Daoy (cell line): ENCODE results near the gene DDB1. TPM values are rescaled to one million over a fixed set of nuclear protein-coding genes. Genes with fewer than 3 reads are reported as not detected.

Experiments used
- DNase-seq: peaks from one replicate; pipeline ENCODE4 v3.0.0-alpha.2; 2015; ENCODE audit warnings: low read depth
- total RNA-seq: library from RNA; depleted of rRNA; stranded (reverse); fragments of >200 nt; shearing (Covaris generic); gene quantifications from 2 replicates; pipeline ENCODE4 v1.2.3, GENCODE V29; 2014

The DDB1 gene
- total RNA-seq, 1 experiment from 2014 or later = 153 TPM

DNA sequence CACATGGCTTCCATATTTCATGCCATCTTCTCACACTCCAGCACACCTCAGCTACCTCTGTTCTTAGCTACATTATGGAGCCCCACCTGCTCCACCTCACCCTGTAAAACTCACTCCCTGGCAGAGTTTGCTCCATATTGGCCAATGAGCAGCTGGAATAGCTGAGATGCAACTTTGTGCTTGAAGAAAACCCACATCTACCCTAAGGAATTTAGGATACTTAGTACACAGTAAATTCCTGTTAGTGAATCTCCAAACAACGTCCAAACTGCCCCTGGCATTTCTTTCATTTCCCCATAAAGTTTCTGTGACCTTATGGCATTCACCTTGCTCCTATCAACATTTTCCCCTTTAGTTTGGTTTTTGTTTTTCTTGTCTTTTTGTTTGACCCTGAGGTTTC is 35.6 kb downstream of the DDB1 start:
- DNase-seq = no peak

DNA sequence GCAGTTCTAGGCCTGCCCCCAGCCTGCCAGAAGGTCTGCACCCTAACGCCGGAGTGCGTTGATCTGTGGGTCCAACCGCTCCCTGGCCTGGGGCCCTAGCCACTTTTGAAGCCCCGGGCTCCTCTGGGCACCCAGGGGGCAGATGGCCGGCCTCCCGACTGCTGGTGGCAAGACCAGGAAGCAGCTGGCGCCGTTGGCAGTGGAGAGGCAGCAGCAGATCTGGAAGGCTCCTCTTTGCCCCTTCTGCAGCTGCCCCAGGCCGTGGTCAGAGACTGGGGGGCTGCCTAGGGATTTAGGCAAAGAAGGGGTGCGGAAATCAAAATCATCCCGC is 37.3 kb downstream of the DDB1 start:
- no peak for DNase-seq

GRCh38 chr11:61294717-61295595 is 37.9 kb downstream of the DDB1 start, which contains the start of gene VWCE:
VWCE (minus strand) TSS chr11:61295316; CDS start chr11:61295037, 279 bp downstream.
- peak; percentile 63 for DNase-seq

DNA sequence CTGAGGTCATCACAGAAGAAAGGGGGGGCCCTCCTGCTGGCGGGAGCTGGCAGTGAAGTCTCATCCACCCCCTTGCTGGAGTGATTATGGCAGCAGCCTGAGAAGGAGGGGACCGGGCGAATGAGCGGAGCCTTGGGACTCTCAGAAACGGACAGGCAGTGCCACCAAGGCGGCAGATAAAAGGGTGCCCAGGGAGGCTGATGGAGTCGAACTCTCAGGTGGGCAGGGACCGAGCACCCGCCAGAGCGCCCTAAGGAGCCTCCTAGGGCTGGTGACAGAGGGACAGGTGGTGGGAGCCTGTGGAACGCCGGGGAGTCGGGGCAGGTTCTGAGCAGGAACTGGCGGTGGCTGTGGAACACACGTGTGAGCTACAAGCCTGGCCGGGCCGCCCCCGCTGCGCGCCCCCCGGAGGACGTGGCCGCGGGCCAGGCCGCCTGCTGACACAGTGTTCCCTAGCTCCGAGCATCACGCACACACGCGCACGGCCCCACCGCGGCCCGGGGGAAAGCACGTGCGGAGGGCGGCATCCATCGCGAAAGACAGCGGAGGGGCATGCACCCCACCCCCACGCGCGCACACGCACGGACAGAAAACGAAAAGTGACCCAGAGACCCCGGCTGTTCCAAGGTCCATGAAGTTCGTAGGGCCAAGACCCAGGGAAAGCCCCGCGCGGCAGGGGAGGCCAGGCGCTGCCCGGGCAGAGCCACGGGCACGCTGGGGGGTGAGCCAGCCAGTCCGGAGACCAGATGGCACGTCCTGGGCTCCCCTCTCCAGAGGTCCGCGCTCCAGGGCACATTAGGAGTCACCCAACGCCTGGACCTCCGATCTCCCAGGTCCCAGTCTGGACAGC is 38.8 kb downstream of the DDB1 start:
- DNase-seq = peak; percentile 51

GRCh38 chr11:61292356-61292755 is 40.5 kb downstream of the DDB1 start:
- DNase-seq = no peak

DNA sequence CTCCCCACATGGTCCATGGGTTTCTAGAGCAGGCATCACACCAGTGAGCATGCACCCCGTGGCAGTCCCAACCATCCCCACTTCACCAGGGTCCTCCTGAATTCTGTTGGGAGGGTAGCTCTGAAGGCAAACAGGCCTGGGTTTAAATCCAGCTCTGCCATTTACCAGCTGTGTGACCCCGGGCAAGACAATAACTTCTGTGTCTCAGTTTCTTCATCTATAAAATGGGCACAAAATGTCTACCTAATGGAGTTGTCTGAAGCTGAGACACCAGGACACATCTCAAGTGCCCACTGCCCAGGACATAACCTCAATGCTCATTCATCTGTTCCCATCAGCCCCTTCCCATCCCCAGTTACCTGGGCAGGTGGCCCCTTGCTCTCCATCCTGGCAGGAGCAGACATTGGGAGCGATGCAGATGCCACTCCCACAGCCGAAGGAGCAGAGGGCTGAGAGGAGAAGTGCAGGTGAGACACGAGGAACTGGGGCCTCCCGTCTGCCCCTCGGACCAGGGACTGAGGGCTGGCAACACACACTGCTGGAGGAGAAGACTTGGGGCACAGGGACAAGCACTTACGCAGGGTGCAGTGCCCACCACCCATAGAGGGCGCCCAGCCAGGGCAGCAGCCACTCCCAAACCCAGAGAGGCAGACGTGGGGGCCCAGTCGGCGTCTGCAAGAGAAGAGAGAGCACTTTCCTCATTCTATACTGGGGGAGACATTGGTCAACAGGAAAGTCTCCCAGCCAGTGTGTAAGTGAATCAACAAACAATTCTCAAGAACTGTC is 41.8 kb downstream of the DDB1 start:
- DNase-seq = no peak

GRCh38 chr11:61287338-61287977 is 45.4 kb downstream of the DDB1 start:
- no peak for DNase-seq

- DNase-seq = no peak
Observed at GRCh38 chr11:61283613-61284012, 49.3 kb downstream of the DDB1 start.

DNA sequence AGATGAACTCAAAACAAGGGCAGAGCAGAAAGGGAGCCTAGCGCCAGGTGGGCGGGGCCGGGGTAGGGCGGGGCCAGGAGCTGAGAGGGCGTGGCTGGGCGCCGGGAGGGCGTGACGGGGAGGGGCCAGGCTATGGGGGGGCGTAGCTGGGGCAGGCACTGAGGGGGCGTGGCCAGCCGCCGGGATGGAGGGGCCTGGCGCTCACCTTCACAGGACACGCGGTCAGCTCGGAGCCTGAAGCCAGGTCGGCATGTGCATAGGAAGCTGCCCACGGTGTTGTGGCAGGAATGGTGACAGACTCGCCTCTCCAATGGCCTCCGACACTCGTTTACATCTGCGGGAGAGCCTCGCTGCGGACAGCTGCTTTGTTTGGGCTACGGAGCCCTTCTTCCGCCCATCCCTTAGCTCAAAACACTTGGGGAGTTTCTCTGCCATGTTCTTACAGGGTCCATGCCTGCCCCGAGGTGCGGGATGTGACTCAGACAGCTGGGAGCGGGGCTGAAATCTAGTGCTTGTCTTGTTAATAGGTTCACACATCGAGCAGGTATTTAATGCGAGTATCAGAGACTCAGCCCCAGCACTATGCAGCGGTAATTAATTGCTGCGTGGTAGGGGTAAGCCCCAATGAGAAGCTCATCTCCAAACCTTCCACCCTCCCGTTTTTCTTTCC is 51.2 kb downstream of the DDB1 start:
- peak; percentile 54 for DNase-seq

DNA sequence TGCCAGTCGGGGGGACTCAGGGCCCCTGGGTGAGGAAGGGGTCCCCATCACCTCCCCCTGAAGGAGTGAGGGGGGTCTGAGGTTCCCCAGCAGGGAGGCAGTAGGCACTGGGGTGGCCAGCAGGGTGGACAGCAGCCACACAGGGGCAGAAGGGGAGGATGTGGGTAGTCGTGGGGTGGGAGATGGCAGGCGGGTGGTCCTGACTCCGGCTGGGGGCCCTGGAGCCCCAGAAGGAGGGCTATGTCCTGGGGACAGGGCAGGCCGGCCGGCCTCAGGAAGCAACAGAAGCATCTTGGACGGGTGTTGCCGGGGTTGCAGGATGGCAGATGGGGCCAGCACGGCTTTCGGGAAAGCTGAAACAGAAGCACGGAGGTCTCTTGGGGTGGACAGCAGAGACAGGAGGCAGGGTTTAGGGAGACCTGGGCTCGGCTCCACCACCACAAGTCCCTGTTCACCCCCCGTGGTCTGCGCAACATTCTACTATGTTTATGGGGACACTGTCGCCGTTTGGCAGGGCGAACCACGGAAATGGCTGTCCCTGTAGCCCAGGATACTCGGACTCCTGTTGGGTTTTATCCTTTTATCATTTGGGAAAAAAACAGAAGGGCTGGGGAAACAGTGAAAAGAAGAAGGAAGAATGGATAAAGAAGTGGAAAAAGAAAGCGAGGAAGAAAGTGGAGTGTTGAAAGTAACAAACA is 51.9 kb downstream of the DDB1 start:
- DNase-seq = no peak

DNA sequence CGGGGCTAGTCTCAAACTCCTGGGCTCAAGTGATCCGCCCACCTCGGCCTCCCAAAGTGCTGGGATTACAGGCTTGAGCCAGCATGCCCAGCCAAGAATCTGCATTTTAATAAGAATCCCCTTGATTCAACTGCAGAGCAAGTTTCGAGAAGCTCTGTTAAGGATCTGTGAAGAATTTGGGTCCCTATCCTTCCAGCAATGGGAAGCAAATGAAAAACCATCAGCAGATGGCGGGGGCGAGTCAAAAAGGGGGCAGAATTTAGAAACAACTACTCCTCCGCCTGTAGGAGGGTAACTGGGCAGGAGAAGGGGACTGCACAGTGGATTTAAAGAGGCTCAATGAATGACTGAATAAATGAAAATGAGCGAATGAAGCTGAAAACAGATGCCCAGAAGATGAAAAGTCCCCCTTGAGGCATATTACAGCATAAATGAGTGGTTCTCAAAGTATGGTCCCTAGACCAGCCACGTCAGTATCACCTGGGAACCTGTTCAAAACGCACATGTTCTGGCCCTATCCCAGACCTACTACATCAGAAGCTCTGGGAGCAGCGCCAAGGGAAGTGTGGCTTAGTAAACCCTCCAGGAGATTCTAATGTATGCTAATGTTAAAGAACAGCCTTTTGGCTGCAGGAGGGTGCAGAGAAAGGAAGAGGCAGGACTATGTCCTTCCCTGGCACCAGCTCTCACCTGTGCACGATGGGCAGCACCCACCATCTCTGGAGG is 52.8 kb downstream of the DDB1 start:
- DNase-seq = peak; percentile 21

- no peak for DNase-seq
Observed at GRCh38 chr11:61278001-61278470, 54.9 kb downstream of the DDB1 start.

DNA sequence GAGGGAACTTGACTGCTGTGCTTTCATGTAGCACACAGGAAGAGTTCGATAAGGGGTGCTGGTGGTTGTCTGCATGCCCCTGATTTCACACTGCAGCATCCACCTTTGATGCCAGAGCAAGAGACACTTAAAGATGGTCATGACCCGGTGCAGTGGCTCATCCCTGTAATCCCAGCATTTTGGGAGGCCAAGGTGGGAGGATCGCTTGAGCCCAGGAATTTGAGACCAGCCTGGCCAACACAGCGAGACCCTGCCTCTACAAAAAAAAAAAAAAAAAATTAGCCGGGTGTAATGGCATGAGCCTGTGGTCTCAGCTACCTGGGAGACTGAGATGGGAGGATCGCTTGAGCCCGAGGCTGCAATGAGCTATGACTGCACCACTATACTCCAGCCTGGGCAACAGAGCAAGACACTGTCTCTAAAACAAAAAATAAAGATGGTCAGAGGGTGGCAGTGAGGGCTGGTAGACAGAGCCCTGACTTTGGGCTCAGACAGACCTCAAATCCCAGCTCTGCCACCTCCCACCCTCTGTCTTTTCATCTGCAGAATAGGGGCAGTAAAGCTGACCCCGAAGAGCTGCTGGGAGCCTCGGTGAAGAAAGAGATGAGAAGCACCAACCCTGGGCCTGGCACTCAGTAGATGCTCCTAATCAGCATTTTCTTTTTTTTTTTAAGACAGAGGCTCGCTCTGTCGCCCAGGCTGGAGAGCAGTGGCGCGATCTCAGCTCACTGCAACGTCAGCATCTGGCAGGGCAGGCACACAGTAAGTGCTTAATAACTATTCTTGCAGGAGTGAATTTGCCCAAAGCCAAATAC is 55.5 kb downstream of the DDB1 start:
- DNase-seq = no peak

DNA sequence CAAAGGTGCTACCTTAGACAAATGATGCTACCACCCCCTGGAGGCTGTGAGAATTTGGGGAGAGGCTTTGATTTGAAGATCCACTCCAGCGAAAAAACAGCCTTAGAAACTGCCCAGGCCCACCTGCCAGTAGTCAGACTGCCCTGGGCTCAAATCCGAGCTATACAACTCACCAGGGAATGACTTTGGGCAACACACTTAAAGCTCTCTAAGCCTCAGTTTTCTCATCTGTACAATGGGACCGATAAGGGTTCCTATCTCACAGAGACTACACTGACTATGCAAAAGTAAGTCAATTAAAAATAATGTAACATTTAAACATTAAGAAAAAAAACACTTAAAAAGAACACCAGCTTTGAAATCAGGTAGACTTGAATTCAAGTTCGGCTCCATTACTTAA is 57.7 kb downstream of the DDB1 start:
- no peak for DNase-seq

DNA sequence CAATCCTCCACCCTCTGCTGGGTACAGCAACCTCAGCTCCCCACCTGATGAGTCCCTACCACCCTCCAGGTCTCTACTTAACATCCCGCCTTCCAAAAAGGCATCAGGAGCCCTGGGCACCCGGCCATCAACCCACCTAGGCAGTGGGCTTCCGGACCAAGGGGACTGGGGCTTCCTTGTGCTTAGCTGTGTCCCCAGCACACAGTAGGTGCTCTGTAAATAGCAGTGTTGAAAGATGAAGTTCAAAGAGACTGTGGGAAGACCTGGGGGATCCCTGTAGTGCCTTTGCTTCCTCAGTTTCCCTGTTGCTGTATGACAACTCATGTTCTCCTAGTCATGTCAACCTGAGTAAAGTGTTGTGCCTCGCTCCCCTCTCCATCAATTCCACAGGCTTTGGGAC is 58.8 kb downstream of the DDB1 start:
- no peak for DNase-seq

DNA sequence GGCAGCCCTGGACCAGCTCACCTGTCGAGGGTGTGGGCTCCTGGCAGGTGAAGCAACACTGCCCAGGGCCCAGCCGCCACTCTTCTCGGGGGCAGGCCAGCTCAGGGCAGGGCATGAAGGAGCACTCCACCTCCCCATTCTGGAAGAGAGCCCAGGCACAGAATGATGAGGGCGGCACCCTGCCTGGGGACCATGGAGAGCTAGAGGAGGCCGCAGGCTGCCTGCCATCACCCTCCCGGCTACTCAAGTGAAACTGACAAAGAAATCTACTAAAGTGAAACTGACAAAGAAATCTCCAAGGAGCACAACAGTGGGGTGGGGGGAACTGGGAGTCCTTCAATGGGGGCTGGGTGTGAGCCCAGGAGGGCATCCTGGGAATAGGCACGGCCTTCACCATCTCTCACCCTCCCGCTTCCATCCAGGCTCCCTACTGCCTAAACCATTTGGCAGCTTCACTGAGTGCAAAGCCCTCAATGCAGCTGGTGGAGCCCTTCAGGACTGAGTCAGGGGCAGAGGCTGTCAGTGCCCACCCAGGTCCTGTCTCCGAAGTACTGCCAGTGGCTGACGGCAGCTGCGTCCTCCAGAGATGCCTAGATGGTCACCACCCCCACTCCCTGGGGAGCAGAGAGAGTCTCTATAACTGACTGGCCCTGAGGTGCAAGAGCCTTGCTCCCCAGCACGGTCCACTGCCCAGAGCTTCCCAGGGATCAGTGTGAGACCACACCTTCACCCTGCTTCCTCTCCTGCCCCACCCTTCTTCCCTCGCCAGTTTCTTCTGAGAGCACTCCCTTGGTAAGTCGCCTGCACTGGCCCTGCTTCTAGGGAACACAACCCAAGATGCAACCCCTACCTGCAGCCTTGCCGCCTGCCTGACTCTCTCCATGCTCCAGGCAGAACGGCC is 59.5 kb downstream of the DDB1 start:
- no peak for DNase-seq

DNA sequence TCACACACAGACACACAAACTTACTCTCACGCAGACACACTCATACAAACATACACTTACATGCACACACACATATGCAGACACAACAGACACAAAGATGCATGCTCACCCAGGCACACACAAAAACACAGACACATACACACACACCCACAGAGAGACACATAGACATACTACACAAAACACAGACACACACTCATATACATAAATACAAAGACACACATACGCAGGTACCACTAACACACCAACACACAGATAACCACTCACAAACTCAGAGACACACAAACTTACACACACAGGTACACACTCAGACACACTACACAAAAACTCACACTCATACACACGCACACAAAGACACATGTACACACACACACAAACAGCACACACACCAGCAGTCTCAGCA is 60.2 kb downstream of the DDB1 start:
- DNase-seq = no peak
